DND-41 (cell line): Measurements from ENCODE around the gene ELAVL1.

Experiments
- ATAC-seq: fragments of 200-7000 bp; cut with Tn5 transposase; 3 replicates; pipeline ENCODE4 v1.9.1; 2021; ENCODE audit warnings: low read depth; ENCODE audit not compliant: insufficient read depth
- DNase-seq: peaks from one replicate; pipeline ENCODE4 v3.0.0-alpha.2; 2020
- H2AFZ ChIP-seq: 2 replicates; pipeline ENCODE4 v1.6.0; 2012; ENCODE audit warnings: low read depth, low read length
- H3K27ac ChIP-seq: 2 replicates; pipeline ENCODE4 v1.5.1; 2012; ENCODE audit warnings: low read length, inconsistent platforms
- H3K27me3 ChIP-seq: fragments of 200-600 bp; sonication (generic); 2 replicates; pipeline ENCODE4 v1.6.0; 2012; ENCODE audit warnings: low read length, mild to moderate bottlenecking, inconsistent platforms; ENCODE audit not compliant: insufficient read depth, poor library complexity
- H3K36me3 ChIP-seq: 2 replicates; pipeline ENCODE4 v1.5.1; 2012; ENCODE audit warnings: low read length, inconsistent platforms; ENCODE audit not compliant: insufficient read depth
- H3K4me1 ChIP-seq: 2 replicates; pipeline ENCODE4 v1.5.1; 2012; ENCODE audit warnings: mild to moderate bottlenecking, low read length; ENCODE audit not compliant: insufficient read depth
- H3K4me2 ChIP-seq: 2 replicates; pipeline ENCODE4 v1.6.0; 2012; ENCODE audit warnings: mild to moderate bottlenecking, moderate library complexity, low read length, inconsistent platforms; ENCODE audit not compliant: insufficient read depth
- H3K4me3 ChIP-seq, 2 experiments: fragments of 200-600 bp in 1 of 2; shearing (Covaris generic) in 1 of 2; 2 replicates each; pipeline ENCODE4 v1.5.1; 2012 to 2016; ENCODE audit warnings: inconsistent platforms in 2 of 2, low read length in 2 of 2, mild to moderate bottlenecking in 2 of 2, low read depth in 1 of 2, moderate library complexity in 1 of 2
- H3K79me2 ChIP-seq: 2 replicates; pipeline ENCODE4 v1.6.0; 2012; ENCODE audit warnings: low read length, inconsistent platforms; ENCODE audit not compliant: insufficient read depth
- H3K9ac ChIP-seq: 2 replicates; pipeline ENCODE4 v1.6.0; 2012; ENCODE audit warnings: low read depth, mild to moderate bottlenecking, inconsistent platforms, low read length, moderate library complexity
- H3K9me3 ChIP-seq: 2 replicates; pipeline ENCODE4 v1.5.1; 2012; ENCODE audit warnings: low read length, moderate library complexity, mild to moderate bottlenecking, inconsistent platforms; ENCODE audit not compliant: insufficient read depth, severe bottlenecking
- H4K20me1 ChIP-seq: 2 replicates; pipeline ENCODE4 v1.6.0; 2012; ENCODE audit warnings: low read length; ENCODE audit not compliant: insufficient read depth
- CTCF ChIP-seq: IDR thresholded peaks from 2 replicates; pipeline ENCODE4 v1.5.1; 2012; ENCODE audit warnings: borderline replicate concordance, low read length, moderate library complexity, mild to moderate bottlenecking; ENCODE audit not compliant: poor library complexity, severe bottlenecking; ENCODE audit errors: extremely low read depth
- EZH2 ChIP-seq: IDR thresholded peaks from 3 replicates; pipeline ENCODE4 v1.6.1; 2012; ENCODE audit warnings: borderline replicate concordance, low read depth, mild to moderate bottlenecking, moderate library complexity, low read length, inconsistent platforms; ENCODE audit not compliant: severe bottlenecking

Gene ELAVL1

GRCh38 chr19:7980168-7980567 lies 25.3 kb downstream of the ELAVL1 start:
- no peak for ATAC-seq
- Histone ChIP-seq H3K79me2 (peaks cover 88% of the 10 kb centered on the region), H3K9me3 (no peaks in the 10 kb centered on the region), H3K36me3 (peaks cover 94% of the 10 kb centered on the region), H3K27me3 (no peaks in the 10 kb centered on the region), H3K27ac (no peak overlapping the region), H2AFZ (no peak overlapping the region), H3K4me3 (no peak overlapping the region), H3K9ac (no peak overlapping the region), H3K4me2 (no peak overlapping the region), H4K20me1 (peaks cover 95% of the 10 kb centered on the region), H3K4me1 (no peaks in the 10 kb centered on the region)
- TF ChIP-seq EZH2, result no peak
- TF ChIP-seq CTCF, result no peak
- no peak for DNase-seq

GRCh38 chr19:7979559-7979958 lies 25.9 kb downstream of the ELAVL1 start:
- DNase-seq (no peak), ATAC-seq (no peak)
- H3K4me3 ChIP-seq, result no peak overlapping the region
- no peak for TF ChIP-seq CTCF
- no peak for TF ChIP-seq EZH2
- no peaks in the 10 kb centered on the region for H3K9me3 ChIP-seq
- no peaks in the 10 kb centered on the region for H3K4me1 ChIP-seq
- H3K36me3 ChIP-seq, result peaks cover 96% of the 10 kb centered on the region
- peaks cover 86% of the 10 kb centered on the region for H3K79me2 ChIP-seq
- no peak overlapping the region for H3K27ac ChIP-seq
- H3K9ac ChIP-seq, result no peak overlapping the region
- peaks cover 94% of the 10 kb centered on the region for H4K20me1 ChIP-seq
- H3K27me3 ChIP-seq, result no peaks in the 10 kb centered on the region
- H2AFZ ChIP-seq, result no peak overlapping the region
- no peak overlapping the region for H3K4me2 ChIP-seq

- no peak for TF ChIP-seq CTCF
- TF ChIP-seq EZH2, result no peak
- Histone ChIP-seq H3K4me2 (no peak overlapping the region), H3K27ac (no peak overlapping the region), H3K4me3 (no peak overlapping the region), H3K9me3 (no peaks in the 10 kb centered on the region), H2AFZ (no peak overlapping the region), H3K79me2 (peaks cover 84% of the 10 kb centered on the region), H3K27me3 (no peaks in the 10 kb centered on the region), H4K20me1 (peaks cover 94% of the 10 kb centered on the region), H3K36me3 (peaks cover 96% of the 10 kb centered on the region), H3K4me1 (no peaks in the 10 kb centered on the region), H3K9ac (no peak overlapping the region)
- DNase-seq (no peak), ATAC-seq (no peak)
Measured at GRCh38 chr19:7979011-7979410, 26.4 kb downstream of the ELAVL1 start.

- no peaks in the 10 kb centered on the region for H3K4me1 ChIP-seq
- no peak overlapping the region for H3K4me3 ChIP-seq
- no peak overlapping the region for H3K27ac ChIP-seq
- H3K4me2 ChIP-seq, result no peak overlapping the region
- H2AFZ ChIP-seq, result no peak overlapping the region
- H4K20me1 ChIP-seq, result peaks cover 94% of the 10 kb centered on the region
- ATAC-seq (no peak), DNase-seq (no peak)
- no peaks in the 10 kb centered on the region for H3K27me3 ChIP-seq
- no peak overlapping the region for H3K9ac ChIP-seq
- peaks cover 77% of the 10 kb centered on the region for H3K79me2 ChIP-seq
- H3K36me3 ChIP-seq, result peaks cover 96% of the 10 kb centered on the region
- H3K9me3 ChIP-seq, result no peaks in the 10 kb centered on the region
- TF ChIP-seq CTCF (no peak), EZH2 (no peak)
Measured at GRCh38 chr19:7978179-7978825, 27.1 kb downstream of the ELAVL1 start.
